Measurements from ENCODE around the gene PLPP1. TPM values are rescaled to one million over a fixed set of nuclear protein-coding genes. Genes with fewer than 3 reads are reported as not detected.

Gene PLPP1
- total RNA-seq, 1 donor from 2014 or later = 23.9 TPM

DNA sequence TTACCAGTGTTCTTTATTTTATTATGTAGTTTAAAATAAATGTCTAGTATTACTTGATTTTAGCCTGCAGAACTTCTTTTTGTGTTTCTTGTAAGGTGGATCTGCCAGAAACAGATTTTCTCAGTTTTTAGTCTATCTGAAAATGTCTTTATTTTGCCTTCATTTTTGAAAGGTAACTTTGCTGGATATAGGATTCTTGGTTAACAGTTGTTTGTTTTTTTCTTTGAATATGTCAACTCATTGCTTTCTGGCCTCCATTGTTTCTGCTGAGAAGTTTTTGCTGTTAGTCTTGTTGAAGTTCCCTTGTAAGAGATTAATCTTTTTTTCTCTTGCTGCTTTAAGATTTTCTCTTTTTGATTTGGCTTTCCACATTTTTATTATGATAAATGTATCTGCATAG, 151.5 kb downstream of the PLPP1 start:
- Mint-ChIP-seq H3K4me1 (no peaks in the 10 kb centered on the region), H3K36me3 (peaks cover 45% of the 10 kb centered on the region), H3K4me3 (no peak overlapping the region), H3K27ac (no peak overlapping the region), H3K27me3 (ENCODE audit: insufficient read depth, low read depth) (no peaks in the 10 kb centered on the region), H3K9me3 (peaks cover 4% of the 10 kb centered on the region)
- no peak for DNase-seq (ENCODE audit: low spot score)
- Histone ChIP-seq H3K27me3 (no peaks in the 10 kb centered on the region), H3K4me2 (no peak overlapping the region), H3K9me3 (ENCODE audit: low read depth) (no peaks in the 10 kb centered on the region), H3K79me2 (ENCODE audit: low read depth) (peaks cover 10% of the 10 kb centered on the region), H3K4me3 (no peak overlapping the region), H2AFZ (replicated peaks) (no peak overlapping the region), H3K27ac (no peak overlapping the region), H3K4me1 (no peaks in the 10 kb centered on the region), H3K9ac (no peak overlapping the region), H4K20me1 (ENCODE audit: low read depth) (no peaks in the 10 kb centered on the region), H3F3A (ENCODE audit: low read depth) (no peaks in the 10 kb centered on the region), H3K36me3 (peaks cover 50% of the 10 kb centered on the region)
- TF ChIP-seq CTCF (IDR thresholded peaks at IDR 0.05) = no peak
- TF ChIP-seq EZH2 (IDR thresholded peaks at IDR 0.05) = no peak
- TF ChIP-seq EZH2phosphoT487 (IDR thresholded peaks at IDR 0.05) = no peak

DNA sequence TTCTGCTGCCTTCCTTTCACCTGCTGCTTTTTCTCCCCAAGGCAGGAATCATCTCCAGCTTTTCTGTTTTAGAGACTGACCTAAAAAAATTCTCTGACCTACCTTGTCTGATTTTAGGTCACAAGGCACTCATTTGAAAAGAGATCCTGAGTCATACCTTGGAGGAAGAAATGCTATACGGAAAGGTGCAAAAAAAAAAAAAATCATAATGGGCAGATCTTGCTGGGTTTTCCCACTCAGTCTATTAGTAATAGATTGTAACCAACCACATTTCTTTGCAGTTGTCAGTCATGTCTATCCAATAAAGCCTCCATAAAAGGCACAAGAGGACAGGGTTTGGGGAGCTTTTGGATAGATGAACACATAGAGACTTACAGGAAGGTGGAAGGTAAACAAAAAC, 157.0 kb downstream of the PLPP1 start:
- Mint-ChIP-seq H3K27me3 (ENCODE audit: insufficient read depth, low read depth) (no peaks in the 10 kb centered on the region), H3K4me1 (no peaks in the 10 kb centered on the region), H3K9me3 (peaks cover 4% of the 10 kb centered on the region), H3K36me3 (peaks cover 33% of the 10 kb centered on the region), H3K27ac (no peak overlapping the region), H3K4me3 (no peak overlapping the region)
- H2AFZ ChIP-seq (replicated peaks) = no peak overlapping the region
- no peaks in the 10 kb centered on the region for H3K9me3 ChIP-seq (ENCODE audit: low read depth)
- no peak for DNase-seq (ENCODE audit: low spot score)
- TF ChIP-seq CTCF (IDR thresholded peaks at IDR 0.05) (no peak), EZH2phosphoT487 (IDR thresholded peaks at IDR 0.05) (no peak), EZH2 (IDR thresholded peaks at IDR 0.05) (no peak)
- H4K20me1 ChIP-seq (ENCODE audit: low read depth) = no peaks in the 10 kb centered on the region
- H3F3A ChIP-seq (ENCODE audit: low read depth) = no peaks in the 10 kb centered on the region
- H3K9ac ChIP-seq = no peak overlapping the region
- no peaks in the 10 kb centered on the region for H3K27me3 ChIP-seq
- no peak overlapping the region for H3K4me3 ChIP-seq
- no peak overlapping the region for H3K4me2 ChIP-seq
- H3K79me2 ChIP-seq (ENCODE audit: low read depth) = no peaks in the 10 kb centered on the region
- no peak overlapping the region for H3K27ac ChIP-seq
- peaks cover 28% of the 10 kb centered on the region for H3K36me3 ChIP-seq
- H3K4me1 ChIP-seq = no peaks in the 10 kb centered on the region

Small RNA genes within 50 kb of the gene (microRNA-seq; reads per million reads assigned to microRNA genes)
- gene MIR5687 = not detected

Small RNA genes within 50 kb of the gene (small RNA-seq; reads per million reads assigned to genes)
- gene MIR5687 = not detected

Other genes with a start within 250 kb of the PLPP1 start
- 28.2 and 44.0 TPM in 2 replicates for gene DHX29, start 227.3 kb downstream of the PLPP1 start, total RNA-seq (ENCODE audit: low replicate concordance)
- 128 and 198 TPM in 2 replicates for gene MTREX, start 227.0 kb downstream of the PLPP1 start, total RNA-seq (ENCODE audit: low replicate concordance)
- gene SLC38A9, start 177.4 kb upstream of the PLPP1 start, total RNA-seq (ENCODE audit: low replicate concordance) = 41.6 and 57.7 TPM in 2 replicates
- gene DDX4, start 203.1 kb upstream of the PLPP1 start, total RNA-seq (ENCODE audit: low replicate concordance) = 0.09 TPM in 1 of 2 replicates, not detected in the other